ENCODE results near the gene GAGE12C.
"Not testable (repeated sequence)": the region's sequence is repeated elsewhere in the genome, so short reads cannot be mapped to it uniquely, and the experiment has no call there.

GAGE12C gene, protein sequence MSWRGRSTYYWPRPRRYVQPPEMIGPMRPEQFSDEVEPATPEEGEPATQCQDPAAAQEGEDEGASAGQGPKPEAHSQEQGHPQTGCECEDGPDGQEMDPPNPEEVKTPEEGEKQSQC

DNA sequence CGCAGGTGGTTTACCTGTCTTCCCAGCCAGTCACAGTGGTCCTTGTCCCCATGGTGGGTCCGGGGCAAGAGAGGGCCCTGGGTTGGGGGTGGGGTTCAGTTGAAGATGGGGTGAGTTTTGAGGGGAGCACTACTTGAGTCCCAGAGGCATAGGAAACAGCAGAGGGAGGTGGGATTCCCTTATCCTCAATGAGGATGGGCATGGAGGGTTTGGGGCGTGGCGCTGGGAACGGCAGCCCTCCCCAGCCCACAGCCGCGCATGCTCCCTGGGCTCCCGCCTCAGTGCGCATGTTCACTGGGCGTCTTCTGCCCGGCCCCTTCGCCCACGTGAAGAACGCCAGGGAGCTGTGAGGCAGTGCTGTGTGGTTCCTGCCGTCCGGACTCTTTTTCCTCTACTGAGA is at the start of gene GAGE12C:
Gene GAGE12C, plus strand, starts transcription at position 301 of the 400 bp plus-strand sequence. CDS start 1,155 bp downstream, outside the sequence.
- DNase-seq: not testable (repeated sequence)

DNA sequence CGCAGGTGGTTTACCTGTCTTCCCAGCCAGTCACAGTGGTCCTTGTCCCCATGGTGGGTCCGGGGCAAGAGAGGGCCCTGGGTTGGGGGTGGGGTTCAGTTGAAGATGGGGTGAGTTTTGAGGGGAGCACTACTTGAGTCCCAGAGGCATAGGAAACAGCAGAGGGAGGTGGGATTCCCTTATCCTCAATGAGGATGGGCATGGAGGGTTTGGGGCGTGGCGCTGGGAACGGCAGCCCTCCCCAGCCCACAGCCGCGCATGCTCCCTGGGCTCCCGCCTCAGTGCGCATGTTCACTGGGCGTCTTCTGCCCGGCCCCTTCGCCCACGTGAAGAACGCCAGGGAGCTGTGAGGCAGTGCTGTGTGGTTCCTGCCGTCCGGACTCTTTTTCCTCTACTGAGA is 9.5 kb downstream of the GAGE12C start, which contains the start of gene GAGE12D:
Gene GAGE12D, plus strand, starts transcription at position 301 of the 400 bp plus-strand sequence. CDS start 1,155 bp downstream, outside the sequence.
- not testable (repeated sequence) for DNase-seq

DNA sequence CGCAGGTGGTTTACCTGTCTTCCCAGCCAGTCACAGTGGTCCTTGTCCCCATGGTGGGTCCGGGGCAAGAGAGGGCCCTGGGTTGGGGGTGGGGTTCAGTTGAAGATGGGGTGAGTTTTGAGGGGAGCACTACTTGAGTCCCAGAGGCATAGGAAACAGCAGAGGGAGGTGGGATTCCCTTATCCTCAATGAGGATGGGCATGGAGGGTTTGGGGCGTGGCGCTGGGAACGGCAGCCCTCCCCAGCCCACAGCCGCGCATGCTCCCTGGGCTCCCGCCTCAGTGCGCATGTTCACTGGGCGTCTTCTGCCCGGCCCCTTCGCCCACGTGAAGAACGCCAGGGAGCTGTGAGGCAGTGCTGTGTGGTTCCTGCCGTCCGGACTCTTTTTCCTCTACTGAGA is 19.0 kb downstream of the GAGE12C start, which contains the start of gene GAGE12E:
Gene GAGE12E, plus strand, starts transcription at position 301 of the 400 bp plus-strand sequence. CDS start 1,155 bp downstream, outside the sequence.
- DNase-seq: not testable (repeated sequence)

DNA sequence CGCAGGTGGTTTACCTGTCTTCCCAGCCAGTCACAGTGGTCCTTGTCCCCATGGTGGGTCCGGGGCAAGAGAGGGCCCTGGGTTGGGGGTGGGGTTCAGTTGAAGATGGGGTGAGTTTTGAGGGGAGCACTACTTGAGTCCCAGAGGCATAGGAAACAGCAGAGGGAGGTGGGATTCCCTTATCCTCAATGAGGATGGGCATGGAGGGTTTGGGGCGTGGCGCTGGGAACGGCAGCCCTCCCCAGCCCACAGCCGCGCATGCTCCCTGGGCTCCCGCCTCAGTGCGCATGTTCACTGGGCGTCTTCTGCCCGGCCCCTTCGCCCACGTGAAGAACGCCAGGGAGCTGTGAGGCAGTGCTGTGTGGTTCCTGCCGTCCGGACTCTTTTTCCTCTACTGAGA is 28.6 kb downstream of the GAGE12C start, which contains the start of gene GAGE12F:
Gene GAGE12F, plus strand, starts transcription at position 301 of the 400 bp plus-strand sequence. CDS start 1,155 bp downstream, outside the sequence.
- not testable (repeated sequence) for DNase-seq

DNA sequence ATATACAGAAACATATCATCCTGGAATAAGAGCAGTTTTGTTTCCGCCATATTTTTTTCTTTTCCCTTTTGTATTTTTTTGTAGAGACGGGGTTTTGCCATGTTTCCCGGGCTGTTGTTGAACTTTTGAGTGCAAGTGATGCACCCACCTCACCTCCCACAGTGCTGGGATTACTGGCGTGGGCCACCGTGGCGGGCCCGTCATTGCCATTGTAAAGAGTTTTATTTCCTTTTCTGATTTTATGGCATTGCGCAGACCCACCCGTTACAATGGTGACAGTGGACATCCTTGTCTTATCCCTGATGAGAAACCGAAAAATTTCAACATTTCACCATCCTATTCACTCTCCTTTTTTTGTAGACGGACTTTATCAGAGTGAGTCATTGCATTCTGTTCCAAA is 36.8 kb downstream of the GAGE12C start:
- DNase-seq: not testable (repeated sequence)

DNA sequence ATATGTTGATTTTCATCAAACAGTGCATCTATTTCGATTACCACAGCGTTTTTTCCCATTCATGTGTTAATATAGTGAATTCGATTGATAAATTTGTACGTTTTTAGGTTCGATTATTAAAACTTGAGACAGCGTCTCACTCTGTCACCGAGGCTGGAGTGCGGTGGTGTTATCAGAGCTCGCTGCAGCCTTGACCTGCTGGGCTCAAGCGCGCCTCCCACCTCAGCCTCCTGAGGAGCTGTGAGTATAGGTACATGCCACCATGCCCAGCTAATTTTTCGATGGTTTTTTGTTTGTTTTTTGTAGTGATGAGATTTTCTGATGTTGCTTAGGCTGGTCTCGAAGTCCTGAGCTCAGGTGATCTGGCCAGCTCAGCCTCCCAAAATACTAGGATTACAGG is 37.2 kb downstream of the GAGE12C start:
- DNase-seq: not testable (repeated sequence)

DNA sequence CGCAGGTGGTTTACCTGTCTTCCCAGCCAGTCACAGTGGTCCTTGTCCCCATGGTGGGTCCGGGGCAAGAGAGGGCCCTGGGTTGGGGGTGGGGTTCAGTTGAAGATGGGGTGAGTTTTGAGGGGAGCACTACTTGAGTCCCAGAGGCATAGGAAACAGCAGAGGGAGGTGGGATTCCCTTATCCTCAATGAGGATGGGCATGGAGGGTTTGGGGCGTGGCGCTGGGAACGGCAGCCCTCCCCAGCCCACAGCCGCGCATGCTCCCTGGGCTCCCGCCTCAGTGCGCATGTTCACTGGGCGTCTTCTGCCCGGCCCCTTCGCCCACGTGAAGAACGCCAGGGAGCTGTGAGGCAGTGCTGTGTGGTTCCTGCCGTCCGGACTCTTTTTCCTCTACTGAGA is 38.1 kb downstream of the GAGE12C start, which contains the start of gene GAGE12G:
Gene GAGE12G, plus strand, starts transcription at position 301 of the 400 bp plus-strand sequence. CDS start 1,155 bp downstream, outside the sequence.
- not testable (repeated sequence) for DNase-seq

DNA sequence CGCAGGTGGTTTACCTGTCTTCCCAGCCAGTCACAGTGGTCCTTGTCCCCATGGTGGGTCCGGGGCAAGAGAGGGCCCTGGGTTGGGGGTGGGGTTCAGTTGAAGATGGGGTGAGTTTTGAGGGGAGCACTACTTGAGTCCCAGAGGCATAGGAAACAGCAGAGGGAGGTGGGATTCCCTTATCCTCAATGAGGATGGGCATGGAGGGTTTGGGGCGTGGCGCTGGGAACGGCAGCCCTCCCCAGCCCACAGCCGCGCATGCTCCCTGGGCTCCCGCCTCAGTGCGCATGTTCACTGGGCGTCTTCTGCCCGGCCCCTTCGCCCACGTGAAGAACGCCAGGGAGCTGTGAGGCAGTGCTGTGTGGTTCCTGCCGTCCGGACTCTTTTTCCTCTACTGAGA is 47.7 kb downstream of the GAGE12C start, which contains the start of gene GAGE12H:
Gene GAGE12H, plus strand, starts transcription at position 301 of the 400 bp plus-strand sequence. CDS start 1,155 bp downstream, outside the sequence.
- not testable (repeated sequence) for DNase-seq
